ACC112 (cell line): ENCODE results near the gene CNPY2.
"Not testable (repeated sequence)": the region's sequence is repeated elsewhere in the genome, so short reads cannot be mapped to it uniquely, and the experiment has no call there.

Experiments used
- H2AFZ ChIP-seq: fragments of 200-600 bp; sonication (generic); one replicate; pipeline ENCODE4 v1.6.0; 2017; ENCODE audit warnings: antibody characterized with exemption, low read length; ENCODE audit not compliant: unreplicated experiment
- H3K27ac ChIP-seq: fragments of 200-600 bp; sonication (generic); 2 replicates; pipeline ENCODE4 v1.5.1; 2014; ENCODE audit warnings: low read depth, mild to moderate bottlenecking, antibody characterized with exemption, low read length, moderate library complexity
- H3K27me3 ChIP-seq: fragments of 200-600 bp; sonication (generic); 2 replicates; pipeline ENCODE4 v1.6.1; 2014; ENCODE audit warnings: mild to moderate bottlenecking, antibody characterized with exemption, low read length, moderate library complexity, mixed read lengths; ENCODE audit not compliant: insufficient read depth
- H3K36me3 ChIP-seq: fragments of 200-600 bp; sonication (generic); 2 replicates; pipeline ENCODE4 v1.6.1; 2016; ENCODE audit warnings: mild to moderate bottlenecking, antibody characterized with exemption, low read length, moderate library complexity, mixed read lengths; ENCODE audit not compliant: insufficient read depth
- H3K4me1 ChIP-seq: fragments of 200-600 bp; sonication (generic); one replicate; pipeline ENCODE4 v1.6.1; 2016; ENCODE audit warnings: low read length, mixed read lengths; ENCODE audit not compliant: insufficient read depth, unreplicated experiment, control insufficient read depth
- H3K4me3 ChIP-seq: fragments of 200-600 bp; sonication (generic); 2 replicates; pipeline ENCODE4 v1.5.1; 2014; ENCODE audit warnings: mild to moderate bottlenecking, low read depth, low read length
- H3K79me2 ChIP-seq: fragments of 200-600 bp; sonication (generic); one replicate; pipeline ENCODE4 v1.6.0; 2016; ENCODE audit warnings: low read length; ENCODE audit not compliant: control insufficient read depth, unreplicated experiment, insufficient read depth

Gene CNPY2

GRCh38 chr12:56333197-56333678, 17.4 kb upstream of the CNPY2 start:
- Histone ChIP-seq H3K79me2 (no peaks in the 10 kb centered on the region), H3K36me3 (no peaks in the 10 kb centered on the region), H3K4me3 (peak overlapping the region; percentile 77), H3K27ac (peak overlapping the region; percentile 91), H3K27me3 (no peaks in the 10 kb centered on the region), H3K4me1 (peaks cover 8% of the 10 kb centered on the region), H2AFZ (peak overlapping the region; percentile 93)

GRCh38 chr12:56332512-56333196, 16.9 kb upstream of the CNPY2 start:
- Histone ChIP-seq H3K4me3 (peak overlapping the region; percentile 77), H3K27me3 (no peaks in the 10 kb centered on the region), H3K79me2 (no peaks in the 10 kb centered on the region), H2AFZ (no peak overlapping the region), H3K4me1 (peaks cover 8% of the 10 kb centered on the region), H3K27ac (peak overlapping the region; percentile 91; the same call in 1 of the 2 replicates), H3K36me3 (no peaks in the 10 kb centered on the region)

GRCh38 chr12:56330936-56331490, 15.2 kb upstream of the CNPY2 start:
- Histone ChIP-seq H3K27ac (no peak overlapping the region), H3K79me2 (no peaks in the 10 kb centered on the region), H3K36me3 (peaks cover 7% of the 10 kb centered on the region; the same call in 1 of the 2 replicates), H2AFZ (no peak overlapping the region), H3K4me1 (peaks cover 8% of the 10 kb centered on the region), H3K27me3 (no peaks in the 10 kb centered on the region), H3K4me3 (no peak overlapping the region)

DNA sequence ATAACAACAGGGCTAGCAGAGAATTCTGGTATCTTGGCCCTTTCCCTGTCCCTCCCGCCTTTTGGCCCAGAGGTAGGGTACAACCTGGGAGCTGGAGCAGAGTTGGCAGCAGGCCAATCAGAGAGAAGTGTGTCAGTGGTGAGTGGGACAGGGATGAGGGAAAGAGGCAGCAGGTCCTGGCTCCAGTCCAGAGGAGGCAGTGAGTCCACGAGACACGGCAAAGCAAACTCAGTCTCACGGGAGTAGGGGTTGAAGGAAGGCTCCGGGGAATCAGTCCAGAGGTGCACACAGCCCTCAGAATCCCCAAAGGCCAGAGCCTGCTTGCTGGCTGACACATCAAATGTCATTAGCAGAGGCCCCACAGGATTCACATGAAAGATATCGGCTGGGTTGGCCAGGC, 10.7 kb upstream of the CNPY2 start:
- H3K27ac ChIP-seq, result no peak overlapping the region
- H3K36me3 ChIP-seq, result peaks cover 15% of the 10 kb centered on the region
- no peak overlapping the region for H3K4me3 ChIP-seq
- no peak overlapping the region for H2AFZ ChIP-seq
- no peaks in the 10 kb centered on the region for H3K27me3 ChIP-seq
- H3K79me2 ChIP-seq, result no peaks in the 10 kb centered on the region
- H3K4me1 ChIP-seq, result no peaks in the 10 kb centered on the region

- no peaks in the 10 kb centered on the region for H3K4me1 ChIP-seq
- H3K79me2 ChIP-seq, result no peaks in the 10 kb centered on the region
- no peaks in the 10 kb centered on the region for H3K27me3 ChIP-seq
- no peak overlapping the region for H3K4me3 ChIP-seq
- H3K27ac ChIP-seq, result no peak overlapping the region
- no peak overlapping the region for H2AFZ ChIP-seq
- H3K36me3 ChIP-seq, result peaks cover 15% of the 10 kb centered on the region
Measured at GRCh38 chr12:56326126-56326525, 10.3 kb upstream of the CNPY2 start.

DNA sequence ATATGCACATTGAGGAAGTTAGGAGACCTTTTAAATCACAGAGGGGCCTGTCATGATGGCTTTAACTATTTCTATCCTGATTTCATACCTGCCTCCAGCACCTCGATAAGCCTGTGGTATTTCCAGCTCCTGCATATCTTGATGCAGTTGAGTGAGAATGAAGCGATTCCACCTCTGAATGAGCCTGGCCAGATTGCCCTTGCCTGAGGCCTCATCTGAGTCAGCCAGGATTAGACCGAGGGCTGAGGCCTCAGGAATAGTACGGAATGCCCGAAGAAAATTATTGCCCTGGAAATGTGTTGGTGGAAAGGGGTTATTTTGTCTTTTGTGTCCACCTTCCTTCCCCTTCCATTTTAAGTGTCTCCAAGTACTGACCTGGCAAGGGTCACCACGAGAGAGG, 8.4 kb upstream of the CNPY2 start:
- Histone ChIP-seq H3K27ac (no peak overlapping the region), H3K4me3 (no peak overlapping the region), H3K79me2 (no peaks in the 10 kb centered on the region), H3K36me3 (peaks cover 17% of the 10 kb centered on the region), H2AFZ (no peak overlapping the region), H3K4me1 (no peaks in the 10 kb centered on the region), H3K27me3 (no peaks in the 10 kb centered on the region)

- H3K27me3 ChIP-seq, H3K27ac ChIP-seq, H3K79me2 ChIP-seq, H3K4me1 ChIP-seq, H2AFZ ChIP-seq, H3K4me3 ChIP-seq: not testable (repeated sequence)
- peaks cover 15% of the 10 kb centered on the region for H3K36me3 ChIP-seq
Measured at GRCh38 chr12:56321610-56322009, 5.8 kb upstream of the CNPY2 start.

- no peaks in the 10 kb centered on the region for H3K27me3 ChIP-seq
- H3K36me3 ChIP-seq, result peaks cover 12% of the 10 kb centered on the region
Measured at GRCh38 chr12:56321027-56321426, 5.2 kb upstream of the CNPY2 start.

GRCh38 chr12:56317675-56318074, 1.9 kb upstream of the CNPY2 start:
- H3K4me1 ChIP-seq, result peaks cover 9% of the 10 kb centered on the region
- no peak overlapping the region for H2AFZ ChIP-seq
- peaks cover 9% of the 10 kb centered on the region; the same call in 1 of the 2 replicates for H3K36me3 ChIP-seq
- no peak overlapping the region for H3K27ac ChIP-seq
- H3K4me3 ChIP-seq, result no peak overlapping the region
- H3K27me3 ChIP-seq, result no peaks in the 10 kb centered on the region
- H3K79me2 ChIP-seq, result peaks cover 18% of the 10 kb centered on the region

More at GRCh38 chr12:56321027-56321426, 5.2 kb upstream of the CNPY2 start:
- H3K79me2 ChIP-seq, result no peaks in the 10 kb centered on the region
- peaks cover 4% of the 10 kb centered on the region for H3K4me1 ChIP-seq
- no peak overlapping the region for H3K4me3 ChIP-seq
- H2AFZ ChIP-seq, result no peak overlapping the region
- H3K27ac ChIP-seq, result no peak overlapping the region

DNA sequence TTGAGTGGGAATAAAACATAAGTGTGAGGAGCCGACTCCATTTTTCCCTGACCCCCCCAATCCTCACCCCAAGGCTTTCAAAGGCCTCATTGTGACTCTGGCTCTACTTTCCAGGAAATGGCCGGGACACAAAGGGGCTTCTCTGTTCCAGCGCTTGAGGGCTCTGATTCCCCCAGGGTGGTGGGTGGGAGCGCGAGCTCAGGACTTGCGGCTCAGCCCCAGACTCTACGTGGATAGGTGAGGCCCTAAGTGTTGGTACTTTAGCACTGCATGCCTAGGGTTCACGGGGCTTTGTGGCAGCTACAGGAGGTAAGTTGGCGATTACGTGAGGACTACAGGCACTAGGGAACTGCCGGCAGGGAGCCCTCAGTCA, 553 bp downstream of the CNPY2 start:
- Histone ChIP-seq H3K36me3 (peaks cover 14% of the 10 kb centered on the region; the same call in 1 of the 2 replicates), H3K4me1 (peaks cover 9% of the 10 kb centered on the region), H3K27me3 (no peaks in the 10 kb centered on the region), H3K79me2 (peaks cover 18% of the 10 kb centered on the region), H3K4me3 (peak overlapping the region; percentile 87), H3K27ac (peak overlapping the region; percentile 78; the same call in 1 of the 2 replicates), H2AFZ (peak overlapping the region; percentile 51)

DNA sequence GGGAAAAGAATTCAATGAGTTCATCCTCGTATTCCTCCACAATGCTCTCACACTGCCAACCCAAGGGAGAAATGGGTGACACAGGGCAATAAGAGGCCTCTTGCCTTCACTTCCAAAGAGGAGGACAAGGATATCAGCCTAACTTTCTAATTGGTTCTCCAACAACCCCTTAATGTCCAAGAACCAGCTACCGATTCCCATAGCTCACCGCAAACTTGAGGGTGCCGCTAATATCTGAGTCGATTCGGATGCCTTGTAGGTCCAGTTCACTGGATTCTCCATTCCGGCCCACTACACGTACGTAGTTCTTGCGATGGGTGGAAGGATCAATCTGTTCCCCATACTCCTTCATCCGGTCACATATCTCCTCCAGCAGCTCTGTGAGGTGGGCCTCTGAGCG, 4.8 kb downstream of the CNPY2 start:
- H3K36me3 ChIP-seq, result peaks cover 23% of the 10 kb centered on the region; the same call in 1 of the 2 replicates
- no peaks in the 10 kb centered on the region for H3K27me3 ChIP-seq

More for the DNA sequence above, 4.8 kb downstream of the CNPY2 start:
- Histone ChIP-seq H3K4me1 (peaks cover 5% of the 10 kb centered on the region), H3K4me3 (no peak overlapping the region), H2AFZ (no peak overlapping the region), H3K27ac (no peak overlapping the region), H3K79me2 (peaks cover 18% of the 10 kb centered on the region)
